ENCODE measurements around the gene ICA1L. TPM values are rescaled to one million over a fixed set of nuclear protein-coding genes. Genes with fewer than 3 reads are reported as not detected.

Gene ICA1L
- total RNA-seq, 2 donors from 2014 or later, result 5.2 to 9.7 TPM

DNA sequence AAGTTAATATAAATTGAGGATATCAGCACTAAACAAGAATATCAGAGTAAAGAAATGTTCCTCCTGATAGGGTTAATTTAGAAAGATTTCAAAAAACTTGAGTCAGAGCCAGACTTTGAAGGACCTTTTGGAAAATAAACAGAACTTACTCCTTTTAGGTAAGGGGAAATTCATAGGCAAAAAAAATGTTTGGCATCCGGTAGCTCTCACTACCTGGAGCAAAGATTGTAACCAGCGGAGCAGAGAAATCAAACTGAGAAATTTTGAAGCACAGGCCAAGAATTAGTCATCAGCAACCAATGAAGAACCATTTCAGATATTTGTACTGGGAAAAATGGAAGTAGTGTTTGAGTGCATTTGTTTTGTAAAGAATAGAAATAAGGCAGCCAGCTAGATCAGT is 113.0 kb downstream of the ICA1L start:
- Mint-ChIP-seq H3K4me1 (ENCODE audit: low read depth in 2 of 2) (peaks cover 6 to 9% of the 10 kb centered on the region in 2 donors), H3K27me3 (no peaks in the 10 kb centered on the region)

DNA sequence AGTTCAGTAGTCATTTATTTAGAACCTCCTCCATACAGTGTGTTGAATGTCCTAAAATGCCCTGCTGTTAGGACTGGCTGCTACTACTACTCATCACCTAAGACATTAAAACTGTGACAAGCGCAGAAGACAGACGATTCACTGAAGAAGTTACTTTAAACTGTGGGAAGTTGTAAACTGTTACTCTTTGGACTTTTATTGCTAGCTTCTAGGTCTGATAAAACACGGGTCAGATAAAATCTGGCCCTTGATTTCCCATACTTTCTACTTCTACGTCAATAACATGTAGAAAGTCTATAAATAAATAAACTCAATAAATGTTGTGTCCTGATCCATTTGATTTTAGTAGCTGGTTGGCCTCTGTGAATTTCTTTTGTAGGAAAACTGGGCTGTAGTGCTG is 113.4 kb downstream of the ICA1L start:
- ATAC-seq (no peak), DNase-seq (ENCODE audit: low spot score) (no peak)
- Mint-ChIP-seq H3K4me3 (no peak overlapping the region), H3K27me3 (no peaks in the 10 kb centered on the region), H3K27ac (no peak overlapping the region), H3K4me1 (ENCODE audit: low read depth in 2 of 2) (peaks cover 6 to 9% of the 10 kb centered on the region in 2 donors), H3K9me3 (peaks cover 4% of the 10 kb centered on the region), H3K36me3 (no peaks in the 10 kb centered on the region)

More for the DNA sequence above, 113.0 kb downstream of the ICA1L start:
- DNase-seq (ENCODE audit: low spot score) (no peak), ATAC-seq (no peak)
- no peaks in the 10 kb centered on the region for H3K36me3 Mint-ChIP-seq
- peaks cover 4% of the 10 kb centered on the region for H3K9me3 Mint-ChIP-seq
- H3K4me3 Mint-ChIP-seq, result no peak overlapping the region
- H3K27ac Mint-ChIP-seq, result no peak overlapping the region

DNA sequence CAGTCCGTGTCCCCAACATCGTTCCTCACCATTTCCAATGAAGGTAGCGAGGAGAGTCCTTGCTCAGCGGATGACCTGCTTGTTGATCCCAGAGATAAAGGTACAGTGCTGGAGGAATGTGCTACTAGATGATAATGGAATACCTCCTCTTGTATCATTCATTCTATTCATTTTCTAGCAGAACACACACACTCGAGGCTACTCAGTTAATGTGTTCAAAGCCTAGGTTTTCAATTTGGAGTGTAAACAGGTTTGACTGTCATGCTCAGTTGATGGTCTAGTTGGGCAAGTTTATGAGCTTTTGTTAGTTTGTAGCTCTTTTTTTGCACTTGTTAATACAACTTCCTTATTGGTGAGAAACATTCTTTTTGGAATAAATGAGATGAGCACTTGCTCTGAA is 114.2 kb downstream of the ICA1L start:
- DNase-seq (ENCODE audit: low spot score) (no peak), ATAC-seq (no peak)
- Mint-ChIP-seq H3K36me3 (no peaks in the 10 kb centered on the region), H3K4me3 (no peak overlapping the region), H3K27ac (no peak overlapping the region), H3K9me3 (peaks cover 4% of the 10 kb centered on the region), H3K4me1 (ENCODE audit: low read depth in 2 of 2) (peaks cover under 1 to 5% of the 10 kb centered on the region in 2 donors), H3K27me3 (no peaks in the 10 kb centered on the region)

DNA sequence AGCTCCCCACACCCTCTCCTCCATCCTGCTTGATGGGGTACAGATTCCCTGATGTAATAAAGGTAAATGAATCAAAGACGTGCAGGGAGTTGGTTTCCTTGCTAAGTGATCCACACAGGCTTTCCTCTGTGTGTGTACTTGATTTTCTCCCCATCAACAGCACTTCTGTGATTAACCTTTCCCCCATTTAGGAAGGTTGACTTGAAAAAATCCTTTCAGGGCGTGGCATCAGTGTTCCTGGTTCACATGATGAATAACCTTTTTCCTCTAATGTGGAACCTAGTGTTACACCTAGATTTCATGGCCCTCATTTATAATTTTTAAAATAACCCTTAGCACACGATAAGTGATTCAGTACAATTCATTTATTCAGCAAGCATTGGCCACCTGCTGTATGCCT is 115.0 kb downstream of the ICA1L start:
- H3K9me3 Mint-ChIP-seq, result peaks cover 4% of the 10 kb centered on the region
- no peaks in the 10 kb centered on the region for H3K36me3 Mint-ChIP-seq
- ATAC-seq (no peak), DNase-seq (ENCODE audit: low spot score) (no peak)
- no peak overlapping the region for H3K4me3 Mint-ChIP-seq
- peaks cover 0 to 5% of the 10 kb centered on the region in 2 donors for H3K4me1 Mint-ChIP-seq (ENCODE audit: low read depth in 2 of 2)
- no peaks in the 10 kb centered on the region for H3K27me3 Mint-ChIP-seq
- no peak overlapping the region for H3K27ac Mint-ChIP-seq

DNA sequence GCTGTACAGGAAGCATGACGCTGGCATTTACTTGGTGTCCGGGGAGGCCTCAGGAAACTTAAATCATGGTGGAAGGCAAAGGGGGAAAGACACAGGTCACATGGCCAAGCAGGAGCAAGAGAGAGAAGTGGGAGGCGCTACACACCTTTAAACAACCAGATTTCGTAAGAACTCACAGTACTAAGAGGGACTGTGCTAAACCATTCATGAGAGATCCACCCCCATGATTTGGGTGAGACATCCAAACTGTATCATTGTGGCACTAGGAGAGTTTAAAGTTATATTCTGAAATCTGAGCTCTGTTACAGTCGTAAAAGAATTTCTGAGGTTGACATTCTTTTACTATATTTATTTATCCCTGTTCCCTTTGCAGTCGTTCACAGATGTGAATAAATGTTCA is 116.6 kb downstream of the ICA1L start:
- Mint-ChIP-seq H3K9me3 (peaks cover 4% of the 10 kb centered on the region), H3K27ac (no peak overlapping the region), H3K36me3 (no peaks in the 10 kb centered on the region), H3K4me3 (no peak overlapping the region), H3K27me3 (no peaks in the 10 kb centered on the region), H3K4me1 (ENCODE audit: low read depth in 2 of 2) (peaks cover 0 to 3% of the 10 kb centered on the region in 2 donors)
- ATAC-seq (no peak), DNase-seq (ENCODE audit: low spot score) (no peak)

DNA sequence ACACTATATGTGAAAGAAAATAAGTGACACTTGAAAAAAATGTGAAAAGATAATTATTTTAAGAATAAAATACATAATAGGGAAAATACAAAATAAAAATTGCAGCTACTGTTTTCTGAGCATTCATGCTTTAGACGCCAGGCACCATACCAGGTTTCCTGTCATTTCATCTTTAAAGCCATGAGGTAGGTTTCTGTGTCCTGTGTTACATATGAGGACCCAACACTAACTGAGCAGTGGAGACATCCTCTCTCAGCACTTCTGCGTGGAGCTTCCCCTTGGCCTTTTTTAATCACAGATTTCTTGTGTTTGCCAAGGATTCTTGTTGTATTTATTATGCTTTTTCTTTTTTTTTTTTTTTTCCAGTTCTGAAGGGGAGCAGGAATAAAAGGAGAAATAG is 119.5 kb downstream of the ICA1L start:
- H3K36me3 Mint-ChIP-seq, result no peaks in the 10 kb centered on the region
- no peak overlapping the region for H3K4me3 Mint-ChIP-seq
- H3K27ac Mint-ChIP-seq, result no peak overlapping the region
- ATAC-seq (no peak), DNase-seq (ENCODE audit: low spot score) (no peak)
- peaks cover 0 to 3% of the 10 kb centered on the region in 2 donors for H3K4me1 Mint-ChIP-seq (ENCODE audit: low read depth in 2 of 2)
- peaks cover 4% of the 10 kb centered on the region for H3K9me3 Mint-ChIP-seq
- no peaks in the 10 kb centered on the region for H3K27me3 Mint-ChIP-seq

DNA sequence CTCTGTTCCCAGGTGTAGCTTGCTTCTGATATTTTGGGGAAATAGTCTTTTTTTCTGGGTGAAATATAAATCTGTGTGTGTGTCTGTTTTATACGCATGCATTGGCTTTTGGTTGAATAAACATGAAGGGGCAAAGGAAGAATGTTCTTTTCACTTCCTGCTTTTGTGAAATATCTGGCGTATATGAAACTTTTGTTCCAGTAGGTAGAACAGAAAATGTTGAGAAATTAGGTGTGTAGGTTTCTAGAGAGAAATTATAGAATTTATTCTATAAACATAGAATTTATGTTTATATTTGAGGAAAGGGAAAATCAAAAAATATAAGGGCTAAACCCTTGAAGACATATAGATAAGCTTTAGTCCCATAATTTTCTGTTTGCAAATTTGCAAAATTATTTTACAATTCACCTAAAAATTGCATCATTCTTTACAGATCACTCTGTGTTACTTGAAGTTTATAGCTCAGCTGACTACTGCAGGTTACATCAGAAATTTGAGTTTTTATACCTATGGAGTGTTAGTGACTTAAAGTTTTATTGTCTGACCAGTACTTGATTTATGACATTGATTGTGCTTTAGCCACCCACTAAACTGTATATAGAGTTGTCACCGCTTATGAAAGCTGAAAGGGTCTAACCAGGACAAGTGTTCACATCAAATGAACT is 120.7 kb downstream of the ICA1L start:
- H3K4me3 Mint-ChIP-seq, result no peak overlapping the region
- no peak for ATAC-seq

DNA sequence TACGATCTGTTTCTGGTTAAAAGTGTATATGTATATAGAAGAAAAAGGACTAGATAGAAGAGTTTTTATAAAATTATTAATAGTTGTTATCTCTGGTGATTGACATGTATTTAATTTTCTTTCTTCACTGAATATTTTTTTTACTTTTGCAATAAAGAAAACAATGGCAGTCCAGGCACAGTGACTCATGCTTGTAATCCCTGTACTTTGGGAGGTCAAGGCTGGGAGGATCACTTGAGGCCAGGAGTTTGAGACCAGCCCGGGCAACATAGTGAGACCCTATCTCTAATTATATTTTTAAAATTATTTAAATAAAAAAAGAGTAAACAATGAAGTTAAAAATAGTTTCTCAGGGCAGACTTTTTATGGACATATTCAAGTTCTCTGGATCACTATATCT is 122.1 kb downstream of the ICA1L start:
- no peaks in the 10 kb centered on the region for H3K27me3 Mint-ChIP-seq
- peaks cover 6% of the 10 kb centered on the region for H3K9me3 Mint-ChIP-seq
- no peak overlapping the region for H3K27ac Mint-ChIP-seq
- ATAC-seq (no peak), DNase-seq (ENCODE audit: low spot score) (no peak)
- H3K4me1 Mint-ChIP-seq (ENCODE audit: low read depth in 2 of 2), result peaks cover 0 to 3% of the 10 kb centered on the region in 2 donors
- H3K36me3 Mint-ChIP-seq, result peaks cover 6% of the 10 kb centered on the region
- no peak overlapping the region for H3K4me3 Mint-ChIP-seq

More for the DNA sequence above, 120.7 kb downstream of the ICA1L start:
- H3K27me3 Mint-ChIP-seq, result no peaks in the 10 kb centered on the region
- DNase-seq (ENCODE audit: low spot score), result no peak
- no peaks in the 10 kb centered on the region for H3K36me3 Mint-ChIP-seq
- peak overlapping the region in 1 of 2 donors; percentile 68 for H3K27ac Mint-ChIP-seq
- H3K4me1 Mint-ChIP-seq (ENCODE audit: low read depth in 2 of 2), result peaks cover 0 to 3% of the 10 kb centered on the region in 2 donors
- H3K9me3 Mint-ChIP-seq, result peaks cover 4% of the 10 kb centered on the region

GRCh38 chr2:202743613-202744012 is 128.0 kb downstream of the ICA1L start:
- Mint-ChIP-seq H3K27ac (no peak overlapping the region), H3K9me3 (peaks cover 7% of the 10 kb centered on the region), H3K4me3 (no peak overlapping the region), H3K27me3 (no peaks in the 10 kb centered on the region), H3K4me1 (ENCODE audit: low read depth in 2 of 2) (no peaks in the 10 kb centered on the region), H3K36me3 (peaks cover 23% of the 10 kb centered on the region)
- no peak for ATAC-seq
- no peak for DNase-seq (ENCODE audit: low spot score)

DNA sequence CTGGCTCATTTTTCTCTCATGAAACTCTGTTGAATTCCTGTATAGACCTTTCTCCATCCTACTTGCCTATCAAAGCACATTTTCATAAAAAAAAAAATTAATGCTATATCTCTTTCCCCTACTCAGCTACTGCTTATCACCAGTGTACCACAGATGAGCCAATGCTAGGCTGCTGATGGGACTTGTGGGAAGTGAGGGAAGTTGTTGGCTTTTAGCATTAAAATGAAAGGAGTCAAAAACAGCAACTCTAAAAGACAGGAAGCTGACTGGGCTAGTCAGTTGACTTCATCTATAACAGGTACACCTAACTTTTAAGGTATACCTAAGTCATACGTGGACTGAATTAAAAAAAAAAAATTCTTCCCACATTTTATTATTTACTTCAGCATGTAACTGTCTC is 134.7 kb downstream of the ICA1L start:
- Mint-ChIP-seq H3K27me3 (no peaks in the 10 kb centered on the region), H3K36me3 (peaks cover 5% of the 10 kb centered on the region), H3K9me3 (no peaks in the 10 kb centered on the region), H3K27ac (no peak overlapping the region), H3K4me1 (ENCODE audit: low read depth in 2 of 2) (no peaks in the 10 kb centered on the region), H3K4me3 (no peak overlapping the region)
- DNase-seq (ENCODE audit: low spot score) (no peak), ATAC-seq (no peak)

GRCh38 chr2:202726070-202726469 is 145.5 kb downstream of the ICA1L start:
- no peak overlapping the region for H3K27ac Mint-ChIP-seq
- no peaks in the 10 kb centered on the region for H3K36me3 Mint-ChIP-seq
- ATAC-seq (no peak), DNase-seq (ENCODE audit: low spot score) (no peak)
- H3K4me3 Mint-ChIP-seq, result no peak overlapping the region
- H3K27me3 Mint-ChIP-seq, result no peaks in the 10 kb centered on the region
- H3K9me3 Mint-ChIP-seq, result no peaks in the 10 kb centered on the region
- H3K4me1 Mint-ChIP-seq (ENCODE audit: low read depth in 2 of 2), result peaks cover 0 to 3% of the 10 kb centered on the region in 2 donors

GRCh38 chr2:202723746-202724145 is 147.8 kb downstream of the ICA1L start:
- Mint-ChIP-seq H3K9me3 (no peaks in the 10 kb centered on the region), H3K27me3 (no peaks in the 10 kb centered on the region), H3K36me3 (no peaks in the 10 kb centered on the region), H3K4me3 (no peak overlapping the region), H3K4me1 (ENCODE audit: low read depth in 2 of 2) (peaks cover 0 to 4% of the 10 kb centered on the region in 2 donors), H3K27ac (no peak overlapping the region)
- DNase-seq (ENCODE audit: low spot score), result no peak
- no peak for ATAC-seq

Measured in natural killer cell treated with Interleukin-12 subunit alpha and Interleukin-12 subunit beta and Interleukin-15 and Interleukin-18, amount 100 ng/mL, for 72 hours (primary cell).